Activated T-cell treated with anti-CD3 and anti-CD28 coated beads for 1 hour (primary cell): ENCODE measurements around the gene GPRC5C.
"Not testable (repeated sequence)": the region's sequence is repeated elsewhere in the genome, so short reads cannot be mapped to it uniquely, and the experiment has no call there.

Experiments
- DNase-seq: peaks from one replicate; pipeline ENCODE4 v3.0.0-alpha.2; 2020; ENCODE audit warnings: low read depth

The GPRC5C gene

DNA sequence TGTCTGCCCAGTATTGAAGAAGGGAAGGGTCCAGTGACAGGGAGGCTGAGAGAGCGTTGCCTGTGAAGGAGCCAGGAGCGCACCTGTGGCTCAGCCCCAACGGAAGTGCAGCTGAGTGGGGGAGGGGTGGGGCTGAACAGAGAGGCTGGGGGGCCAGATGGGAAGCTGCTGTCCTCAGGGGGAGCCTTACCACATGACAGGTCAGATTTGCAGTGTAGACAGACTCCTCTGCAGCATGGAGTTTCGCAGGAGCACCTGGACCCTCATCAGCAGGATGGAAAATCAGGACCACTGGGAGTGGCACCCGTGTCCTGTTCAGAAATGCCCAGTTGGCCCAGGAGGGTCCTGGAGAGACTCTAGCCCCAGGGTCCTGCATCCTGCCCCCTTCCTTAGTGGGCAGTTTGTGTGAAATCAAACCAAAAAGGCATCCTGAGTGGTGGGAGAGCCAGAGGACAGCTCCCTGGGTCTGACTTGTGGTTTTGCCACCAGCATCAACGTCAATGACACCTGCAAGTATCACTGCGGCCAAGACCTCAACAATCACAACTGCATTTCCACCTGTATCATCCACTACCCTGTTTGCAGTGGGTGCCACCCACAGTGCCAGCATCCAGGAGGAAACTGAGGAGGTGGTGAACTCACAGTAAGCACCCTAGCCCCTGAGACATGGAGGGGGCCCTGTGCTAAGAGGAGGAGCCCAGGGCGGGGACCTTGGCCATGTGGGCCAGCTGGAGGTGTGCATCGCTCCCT, 42.3 kb downstream of the GPRC5C start:
- no peak for DNase-seq

DNA sequence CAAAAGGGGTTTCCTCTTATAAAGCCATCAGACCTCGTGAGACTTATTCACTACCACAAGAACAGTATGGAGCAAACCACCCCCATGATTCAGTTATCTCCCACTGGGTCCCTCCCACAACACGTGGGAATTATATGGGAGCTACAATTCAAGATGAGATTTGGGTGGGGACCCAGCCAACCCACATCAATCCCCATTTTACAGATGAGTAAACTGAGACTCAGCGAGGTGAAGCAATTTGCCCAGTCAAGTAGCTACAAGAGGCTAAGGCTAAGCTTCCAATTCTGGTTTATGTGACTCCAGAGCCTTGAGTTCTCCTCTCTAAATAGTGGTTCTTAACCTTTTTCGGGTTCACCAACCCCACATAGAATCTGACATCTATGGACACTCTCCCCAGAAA, 43.3 kb downstream of the GPRC5C start:
- no peak for DNase-seq

DNA sequence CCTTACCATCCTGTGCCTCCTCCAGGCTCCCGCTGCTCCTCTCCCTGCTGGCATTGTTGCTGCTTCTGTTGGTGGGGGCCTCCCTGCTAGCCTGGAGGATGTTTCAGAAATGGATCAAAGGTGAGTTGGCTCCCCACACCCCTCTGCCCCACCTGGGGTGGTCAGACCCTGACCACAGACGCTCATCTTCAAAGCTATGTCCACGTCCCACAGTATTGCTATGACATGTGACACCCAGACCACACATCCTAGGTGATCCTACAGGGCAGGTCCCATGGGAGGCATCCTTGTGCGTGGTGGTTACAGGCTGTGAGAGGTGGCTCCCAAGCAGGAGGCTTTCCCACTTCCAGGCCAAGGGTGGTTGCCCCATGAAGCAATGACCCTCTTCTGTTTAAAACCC, 45.5 kb downstream of the GPRC5C start:
- DNase-seq: no peak

DNA sequence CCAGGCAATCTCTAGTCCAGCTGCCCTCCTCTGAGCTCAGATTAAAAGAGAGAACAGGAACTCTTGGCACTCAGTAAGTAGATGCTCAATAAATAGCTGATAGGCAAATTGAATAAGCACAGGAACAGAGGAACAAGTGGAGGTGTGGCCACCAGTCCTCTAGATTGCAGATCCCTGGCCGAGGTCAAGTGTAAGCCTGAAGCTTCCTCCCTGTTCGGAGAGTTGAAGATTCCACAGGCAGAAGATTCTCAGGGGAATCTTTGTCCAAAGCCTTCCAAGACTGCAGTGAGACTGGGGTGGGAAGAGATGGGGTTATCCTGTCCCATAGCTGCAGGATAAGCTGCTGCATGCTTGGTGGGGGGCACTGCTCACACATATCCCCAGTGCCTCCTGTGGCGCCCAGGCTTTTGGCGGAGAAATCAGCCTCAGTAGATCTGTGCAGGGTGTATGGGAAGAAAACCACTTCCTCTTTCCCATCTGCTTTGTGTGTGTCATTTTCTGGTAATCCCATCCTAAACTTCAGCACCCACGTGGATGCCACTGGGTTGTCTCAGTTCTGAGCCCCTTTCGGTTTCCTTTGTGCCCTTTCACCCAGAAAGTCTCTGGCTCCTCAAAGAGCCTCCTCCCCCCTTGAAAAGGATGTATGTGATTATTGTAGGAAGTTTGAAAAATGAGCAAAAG, 46.7 kb downstream of the GPRC5C start:
- DNase-seq: no peak

DNA sequence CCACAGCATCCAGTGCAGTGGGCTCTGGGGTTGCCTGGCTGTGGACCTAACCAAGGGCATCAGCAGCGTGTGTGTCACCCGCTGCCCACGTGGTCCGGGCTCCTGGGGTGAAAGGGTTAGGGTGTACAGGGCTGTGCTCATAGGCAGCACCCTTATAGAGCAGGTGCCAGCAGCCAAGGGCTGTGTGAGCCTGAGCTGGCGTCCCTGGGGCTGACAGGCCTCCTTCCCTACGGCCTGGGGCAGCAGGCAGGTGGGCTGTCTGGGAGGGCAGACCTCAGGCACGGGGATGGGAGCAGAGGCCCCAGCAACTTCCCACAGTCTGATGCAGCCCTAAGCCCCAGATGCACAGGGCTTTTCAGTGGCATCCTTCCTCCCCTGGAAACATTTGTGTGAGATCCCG, 48.4 kb downstream of the GPRC5C start:
- DNase-seq: no peak

DNA sequence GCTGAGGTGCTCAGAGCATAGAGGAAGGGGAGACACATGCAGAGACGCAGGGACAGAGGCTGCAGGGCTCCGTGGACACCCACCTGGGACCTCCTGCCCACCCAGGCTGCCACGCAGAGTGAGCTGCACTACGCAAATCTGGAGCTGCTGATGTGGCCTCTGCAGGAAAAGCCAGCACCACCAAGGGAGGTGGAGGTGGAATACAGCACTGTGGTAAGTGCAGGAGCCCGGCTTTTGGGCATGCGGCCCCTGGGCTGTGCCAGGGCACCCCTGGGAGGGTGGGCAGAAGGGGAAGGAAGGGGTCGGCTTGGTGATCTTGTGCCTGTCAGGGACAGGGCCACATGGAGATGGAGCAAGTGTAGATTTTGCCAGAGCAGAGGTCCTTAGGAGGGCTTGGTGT, 49.7 kb downstream of the GPRC5C start:
- no peak for DNase-seq

DNA sequence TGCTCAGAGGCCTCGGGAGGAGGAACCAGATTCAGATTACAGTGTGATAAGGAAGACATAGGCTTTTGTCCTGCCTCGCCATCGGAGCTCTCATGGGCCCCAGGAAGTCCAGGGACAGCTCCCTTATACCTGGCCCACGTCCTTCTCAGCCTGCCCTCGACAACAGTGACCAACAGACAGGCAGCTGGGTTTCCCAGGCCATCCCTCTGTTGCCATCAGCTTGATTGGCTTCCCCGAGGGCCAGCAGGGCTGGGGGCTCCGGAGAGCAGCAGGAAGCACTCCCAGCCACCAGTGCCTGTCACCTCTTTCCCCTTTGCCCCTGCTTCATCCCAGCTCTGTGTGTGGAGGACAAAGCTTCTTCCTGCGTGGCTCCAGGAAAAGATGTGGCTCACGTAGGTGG, 52.2 kb downstream of the GPRC5C start:
- no peak for DNase-seq

DNA sequence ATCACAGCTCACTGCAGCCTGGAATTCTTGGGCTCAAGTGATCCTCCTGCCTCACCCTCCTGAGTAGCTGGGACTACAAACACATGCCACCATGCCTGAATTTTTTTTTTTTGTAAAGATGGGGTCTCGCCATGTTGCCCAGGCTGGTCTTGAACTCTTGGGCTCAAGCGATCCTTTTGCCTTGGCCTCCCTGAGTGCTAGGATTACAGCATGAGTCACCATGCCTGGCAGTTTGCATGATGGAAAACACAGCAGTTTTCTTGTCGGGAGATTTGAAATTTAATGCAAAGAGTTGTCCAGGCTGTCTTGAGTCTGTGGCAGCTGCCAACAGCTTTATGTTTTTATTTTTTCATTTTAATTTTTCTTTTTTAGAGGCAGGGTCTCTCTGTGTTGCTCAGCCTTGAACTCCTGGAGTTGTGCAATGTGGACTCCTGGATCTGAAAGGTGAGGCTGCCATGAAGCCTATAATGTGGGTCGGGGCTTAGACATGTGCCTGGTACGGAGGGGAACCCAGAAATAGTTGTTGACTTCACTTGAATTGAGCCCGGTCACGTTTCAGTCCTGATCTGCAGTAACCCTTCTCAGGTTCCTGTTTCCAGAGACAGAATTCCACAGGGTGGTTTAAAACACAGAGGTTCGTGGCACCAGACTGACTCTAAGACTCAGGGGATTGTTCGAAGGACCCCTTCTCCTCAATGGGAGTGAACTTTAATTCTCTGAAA, 53.3 kb downstream of the GPRC5C start:
- DNase-seq: no peak

DNA sequence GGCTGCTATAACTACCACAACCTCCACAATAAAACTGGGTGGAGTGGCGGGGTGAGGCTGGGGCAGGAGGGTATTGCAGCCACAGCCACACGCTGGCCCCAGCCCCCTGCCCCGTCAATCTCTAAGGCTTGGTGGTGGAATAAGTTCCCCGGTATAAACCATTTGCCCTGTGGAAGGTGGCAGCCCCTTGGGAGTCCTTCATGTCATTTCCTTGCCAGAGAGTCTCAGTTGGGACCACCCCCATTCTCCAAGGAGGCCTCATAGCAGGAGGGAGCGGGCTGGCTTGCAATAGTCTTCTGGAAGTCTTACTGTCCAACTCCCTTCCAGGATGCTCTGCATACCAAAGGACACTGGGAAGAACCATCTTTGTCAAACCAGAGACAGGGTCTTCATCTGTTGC, 54.0 kb downstream of the GPRC5C start:
- DNase-seq: no peak

DNA sequence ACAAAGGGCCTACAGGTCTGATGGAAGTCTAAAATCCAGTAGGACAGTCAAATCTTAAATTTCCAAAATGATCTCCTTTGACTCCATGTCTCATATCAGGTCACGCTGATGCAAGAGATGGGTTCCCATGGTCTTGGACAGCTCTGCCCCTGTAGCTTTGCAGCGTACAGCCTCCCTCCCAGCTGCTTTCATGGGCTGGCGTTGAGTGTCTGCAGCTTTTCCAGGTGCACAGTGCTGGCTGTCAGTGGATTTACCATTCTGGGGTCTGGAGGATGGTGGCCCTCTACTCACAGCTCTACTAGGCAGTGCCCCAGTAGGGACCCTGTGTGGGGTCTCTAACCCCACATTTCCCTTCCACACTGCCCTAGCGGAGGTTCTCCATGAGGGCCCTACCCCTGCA, 56.4 kb downstream of the GPRC5C start:
- DNase-seq: not testable (repeated sequence)

DNA sequence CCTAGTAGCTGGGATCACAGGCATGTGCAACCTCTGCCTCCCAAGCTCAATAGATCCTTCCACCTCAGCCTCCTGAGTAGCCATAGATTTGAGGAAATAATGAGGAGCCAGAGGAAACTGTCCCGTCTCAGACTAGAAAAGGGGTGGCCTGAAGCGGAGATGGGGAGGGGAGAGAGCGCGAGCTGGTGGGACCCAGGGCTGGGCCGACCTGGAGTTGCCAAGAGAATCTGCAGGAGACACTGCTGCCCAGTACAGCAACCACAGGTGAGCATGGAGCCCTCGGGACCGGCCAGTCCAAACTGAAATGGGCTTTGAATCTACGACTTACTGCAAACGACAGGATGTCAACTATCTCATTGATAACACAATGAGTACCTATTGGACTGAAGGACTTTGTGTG, 58.8 kb downstream of the GPRC5C start:
- DNase-seq: no peak

DNA sequence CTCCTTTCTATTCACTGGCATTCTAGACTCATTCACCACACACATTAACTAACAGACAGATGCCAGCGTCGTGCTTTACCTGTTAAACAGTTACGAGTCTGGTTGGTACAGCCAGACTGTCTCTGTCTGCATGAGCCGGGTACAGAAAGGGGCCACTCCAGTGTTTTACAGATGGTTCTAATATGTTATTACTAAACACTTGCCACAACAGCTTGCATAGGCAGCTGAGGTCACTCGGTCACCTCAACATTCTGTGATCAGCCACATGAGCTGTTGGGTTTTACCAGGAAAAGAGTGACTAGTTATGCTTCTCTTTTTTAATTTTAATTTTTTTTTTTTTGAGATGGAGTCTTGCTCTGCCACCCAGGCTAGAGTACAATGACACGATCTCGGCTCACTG, 59.7 kb downstream of the GPRC5C start:
- DNase-seq: no peak

DNA sequence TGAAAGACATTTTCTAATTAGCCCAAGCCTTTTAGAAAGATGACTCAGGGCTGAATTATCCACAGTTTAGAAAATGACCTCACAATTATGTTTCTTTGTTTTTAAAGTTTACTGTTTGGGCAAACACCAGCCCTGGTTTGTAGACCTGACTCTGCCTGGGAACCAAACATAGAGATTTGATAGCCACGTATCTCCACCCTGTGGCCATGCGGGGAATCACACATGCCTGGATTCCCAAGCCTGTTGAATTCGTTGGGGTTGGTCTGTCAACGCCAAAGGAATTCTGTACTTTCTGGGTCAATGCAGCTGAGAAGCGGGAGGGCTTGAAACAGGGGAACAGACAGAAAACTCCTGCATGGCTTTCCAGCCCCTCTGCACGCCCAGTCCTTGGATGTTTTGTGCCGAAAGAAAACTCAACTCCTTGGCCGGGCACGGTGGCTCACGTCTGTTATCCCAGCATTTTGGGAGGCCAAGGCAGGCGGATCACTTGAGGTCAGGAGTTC, 61.5 kb downstream of the GPRC5C start:
- peak; percentile 57 for DNase-seq
